ENCODE data around the gene ST14. TPM values are rescaled to one million over a fixed set of nuclear protein-coding genes. Genes with fewer than 3 reads are reported as not detected.
A peak's percentile ranks its signal among the peaks of the same experiment; 100 is the strongest.
"Not testable (repeated sequence)": the region's sequence is repeated elsewhere in the genome, so short reads cannot be mapped to it uniquely, and the experiment has no call there.

The ST14 gene
- total and polyA plus RNA-seq, 5 donors from 2014 or later, result 0.05 to 0.06 TPM; not detected in 3

DNA sequence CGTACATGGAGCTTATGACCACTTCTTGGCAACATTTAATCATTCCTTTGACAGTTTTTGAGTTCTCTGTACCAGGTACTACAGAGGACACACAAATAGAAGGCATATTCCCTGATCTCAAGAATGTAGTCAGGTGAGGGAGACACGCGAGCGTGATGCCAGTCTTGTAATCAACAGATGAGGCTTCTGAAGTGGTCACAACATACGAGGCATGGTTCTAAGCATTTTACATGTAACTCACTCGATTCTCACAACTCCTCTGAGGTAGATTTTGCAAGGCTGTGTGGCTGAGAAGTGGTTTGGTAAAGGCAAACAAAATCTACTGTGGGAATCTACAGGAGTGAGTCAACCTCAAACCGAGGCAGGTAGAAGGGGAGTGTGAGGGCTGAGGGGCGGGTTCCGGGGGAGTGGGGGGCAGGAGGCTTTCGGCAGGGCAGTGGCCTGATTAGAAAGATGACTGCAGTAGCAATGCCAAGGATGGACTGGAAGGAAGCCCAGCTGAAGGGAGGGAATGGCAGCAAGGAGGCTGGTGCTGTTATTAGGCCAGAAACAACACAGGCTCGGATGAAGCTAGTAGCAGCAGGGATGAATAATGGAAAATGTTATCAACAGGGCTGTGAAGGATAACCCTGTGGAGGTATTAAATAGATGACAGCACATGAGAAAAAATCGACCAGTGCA is 63.8 kb downstream of the ST14 start:
- peaks cover 3% of the 10 kb centered on the region for H3K36me3 Mint-ChIP-seq
- peak overlapping the region in 2 of 3 donors; percentile 5 to 9 for H3K27ac Mint-ChIP-seq
- Histone ChIP-seq H3K36me3 (ENCODE audit: control insufficient read depth, insufficient read depth, low read length) (no peaks in the 10 kb centered on the region), H3K27ac (ENCODE audit: insufficient read depth, low read length, poor library complexity, severe bottlenecking) (no peak overlapping the region), H3K4me3 (ENCODE audit: low read depth, low read length) (no peak overlapping the region), H3K9me3 (ENCODE audit: control insufficient read depth in 2 of 2, low read length in 2 of 2) (no peaks in the 10 kb centered on the region), H3K27me3 (ENCODE audit: control insufficient read depth, insufficient read depth, low read length) (no peaks in the 10 kb centered on the region), H3K4me1 (ENCODE audit: control insufficient read depth, insufficient read depth, low read length, poor library complexity, severe bottlenecking) (no peaks in the 10 kb centered on the region)
- no peaks in the 10 kb centered on the region for H3K9me3 Mint-ChIP-seq
- no peak overlapping the region for H3K4me3 Mint-ChIP-seq
- no peaks in the 10 kb centered on the region for H3K27me3 Mint-ChIP-seq
- DNase-seq, result no peak
- peaks cover 0 to 6% (median 3%) of the 10 kb centered on the region in 4 donors for H3K4me1 Mint-ChIP-seq
- ATAC-seq (ENCODE audit: low read depth in 2 of 2), result no peak

GRCh38 chr11:130227373-130227772 is 67.8 kb downstream of the ST14 start:
- H3K9me3 Mint-ChIP-seq, result no peaks in the 10 kb centered on the region
- ATAC-seq (ENCODE audit: low read depth in 2 of 2) (no peak), DNase-seq (no peak)
- H3K4me1 Mint-ChIP-seq, result peaks cover 0 to 12% (median 7%) of the 10 kb centered on the region in 4 donors
- Histone ChIP-seq H3K27me3 (ENCODE audit: control insufficient read depth, insufficient read depth, low read length) (no peaks in the 10 kb centered on the region), H3K4me1 (ENCODE audit: control insufficient read depth, insufficient read depth, low read length, poor library complexity, severe bottlenecking) (no peaks in the 10 kb centered on the region), H3K9me3 (ENCODE audit: control insufficient read depth in 2 of 2, low read length in 2 of 2) (no peaks in the 10 kb centered on the region), H3K36me3 (ENCODE audit: control insufficient read depth, insufficient read depth, low read length) (no peaks in the 10 kb centered on the region), H3K27ac (ENCODE audit: insufficient read depth, low read length, poor library complexity, severe bottlenecking) (no peak overlapping the region), H3K4me3 (ENCODE audit: low read depth, low read length) (no peak overlapping the region)
- peaks cover 6% of the 10 kb centered on the region for H3K36me3 Mint-ChIP-seq
- H3K27me3 Mint-ChIP-seq, result no peaks in the 10 kb centered on the region
- no peak overlapping the region for H3K4me3 Mint-ChIP-seq
- no peak overlapping the region for H3K27ac Mint-ChIP-seq

GRCh38 chr11:130233486-130233885 is 73.9 kb downstream of the ST14 start:
- not testable (repeated sequence) for H3K9me3 Mint-ChIP-seq; H3K4me3 Mint-ChIP-seq; H3K27ac Mint-ChIP-seq; H3K27ac ChIP-seq (ENCODE audit: insufficient read depth, low read length, poor library complexity, severe bottlenecking); H3K4me3 ChIP-seq (ENCODE audit: low read depth, low read length); H3K27me3 Mint-ChIP-seq; H3K9me3 ChIP-seq (ENCODE audit: control insufficient read depth in 2 of 2, low read length in 2 of 2); H3K27me3 ChIP-seq (ENCODE audit: control insufficient read depth, insufficient read depth, low read length); H3K4me1 ChIP-seq (ENCODE audit: control insufficient read depth, insufficient read depth, low read length, poor library complexity, severe bottlenecking); DNase-seq; ATAC-seq (ENCODE audit: low read depth in 2 of 2)
- H3K4me1 Mint-ChIP-seq, result peaks cover 0 to 13% (median 3%) of the 10 kb centered on the region in 4 donors
- peaks cover 20% of the 10 kb centered on the region for H3K36me3 Mint-ChIP-seq
- peaks cover 38% of the 10 kb centered on the region for H3K36me3 ChIP-seq (ENCODE audit: control insufficient read depth, insufficient read depth, low read length)

- H3K4me3 Mint-ChIP-seq, H3K9me3 Mint-ChIP-seq: not testable (repeated sequence)
- peaks cover 23% of the 10 kb centered on the region for H3K36me3 Mint-ChIP-seq
Observed at GRCh38 chr11:130233888-130234287, 74.3 kb downstream of the ST14 start.

DNA sequence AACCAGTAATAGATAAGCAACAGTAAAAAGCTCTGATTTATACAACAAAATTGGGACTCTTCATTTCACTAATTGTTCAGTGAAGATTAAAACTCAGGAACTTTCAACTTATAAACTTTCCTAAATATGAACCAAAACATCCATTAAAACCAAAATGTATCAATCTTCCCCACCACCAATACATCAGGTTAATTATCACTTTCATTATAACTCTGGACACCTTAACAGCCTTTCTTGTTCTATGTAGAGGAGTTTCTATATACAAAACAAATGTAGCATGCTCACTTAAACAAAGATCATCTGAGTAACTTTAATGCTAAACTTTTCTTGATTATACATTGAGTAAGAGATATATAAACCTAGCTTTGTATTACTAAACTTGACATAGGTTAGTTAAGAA is 74.7 kb downstream of the ST14 start:
- H3K36me3 ChIP-seq (ENCODE audit: control insufficient read depth, insufficient read depth, low read length), result peaks cover 46% of the 10 kb centered on the region
- no peak overlapping the region for H3K4me3 Mint-ChIP-seq
- peaks cover 0 to 18% (median 5%) of the 10 kb centered on the region in 4 donors for H3K4me1 Mint-ChIP-seq
- H3K27ac ChIP-seq (ENCODE audit: insufficient read depth, low read length, poor library complexity, severe bottlenecking), result no peak overlapping the region
- H3K27me3 Mint-ChIP-seq, result no peaks in the 10 kb centered on the region
- H3K36me3 Mint-ChIP-seq, result peaks cover 27% of the 10 kb centered on the region
- no peak for DNase-seq
- no peak overlapping the region for H3K4me3 ChIP-seq (ENCODE audit: low read depth, low read length)
- H3K4me1 ChIP-seq (ENCODE audit: control insufficient read depth, insufficient read depth, low read length, poor library complexity, severe bottlenecking), result no peaks in the 10 kb centered on the region
- H3K27ac Mint-ChIP-seq, result no peak overlapping the region
- no peaks in the 10 kb centered on the region for H3K9me3 ChIP-seq (ENCODE audit: control insufficient read depth in 2 of 2, low read length in 2 of 2)
- no peak for ATAC-seq (ENCODE audit: low read depth in 2 of 2)
- no peaks in the 10 kb centered on the region for H3K9me3 Mint-ChIP-seq
- H3K27me3 ChIP-seq (ENCODE audit: control insufficient read depth, insufficient read depth, low read length), result no peaks in the 10 kb centered on the region

More at GRCh38 chr11:130233888-130234287, 74.3 kb downstream of the ST14 start:
- H3K27ac Mint-ChIP-seq; ATAC-seq (ENCODE audit: low read depth in 2 of 2); H3K27ac ChIP-seq (ENCODE audit: insufficient read depth, low read length, poor library complexity, severe bottlenecking); DNase-seq; H3K9me3 ChIP-seq (ENCODE audit: control insufficient read depth in 2 of 2, low read length in 2 of 2); H3K27me3 ChIP-seq (ENCODE audit: control insufficient read depth, insufficient read depth, low read length); H3K4me3 ChIP-seq (ENCODE audit: low read depth, low read length); H3K4me1 ChIP-seq (ENCODE audit: control insufficient read depth, insufficient read depth, low read length, poor library complexity, severe bottlenecking); H3K27me3 Mint-ChIP-seq: not testable (repeated sequence)
- peaks cover 0 to 17% (median 4%) of the 10 kb centered on the region in 4 donors for H3K4me1 Mint-ChIP-seq
- peaks cover 42% of the 10 kb centered on the region for H3K36me3 ChIP-seq (ENCODE audit: control insufficient read depth, insufficient read depth, low read length)

GRCh38 chr11:130237282-130238006 is 77.9 kb downstream of the ST14 start:
- ATAC-seq (ENCODE audit: low read depth in 2 of 2), result no peak
- no peaks in the 10 kb centered on the region for H3K9me3 Mint-ChIP-seq
- H3K4me3 Mint-ChIP-seq, result no peak overlapping the region
- peaks cover 0 to 16% (median 8%) of the 10 kb centered on the region in 4 donors for H3K4me1 Mint-ChIP-seq
- no peak overlapping the region for H3K4me3 ChIP-seq (ENCODE audit: low read depth, low read length)
- H3K27ac ChIP-seq (ENCODE audit: insufficient read depth, low read length, poor library complexity, severe bottlenecking), result no peak overlapping the region
- peak overlapping the region in 1 of 3 donors; percentile 84 for H3K27ac Mint-ChIP-seq
- H3K36me3 Mint-ChIP-seq, result peaks cover 27% of the 10 kb centered on the region
- H3K36me3 ChIP-seq (ENCODE audit: control insufficient read depth, insufficient read depth, low read length), result peaks cover 50% of the 10 kb centered on the region
- no peaks in the 10 kb centered on the region for H3K9me3 ChIP-seq (ENCODE audit: control insufficient read depth in 2 of 2, low read length in 2 of 2)
- H3K27me3 ChIP-seq (ENCODE audit: control insufficient read depth, insufficient read depth, low read length), result no peaks in the 10 kb centered on the region
- no peak for DNase-seq
- H3K4me1 ChIP-seq (ENCODE audit: control insufficient read depth, insufficient read depth, low read length, poor library complexity, severe bottlenecking), result no peaks in the 10 kb centered on the region
- no peaks in the 10 kb centered on the region for H3K27me3 Mint-ChIP-seq

DNA sequence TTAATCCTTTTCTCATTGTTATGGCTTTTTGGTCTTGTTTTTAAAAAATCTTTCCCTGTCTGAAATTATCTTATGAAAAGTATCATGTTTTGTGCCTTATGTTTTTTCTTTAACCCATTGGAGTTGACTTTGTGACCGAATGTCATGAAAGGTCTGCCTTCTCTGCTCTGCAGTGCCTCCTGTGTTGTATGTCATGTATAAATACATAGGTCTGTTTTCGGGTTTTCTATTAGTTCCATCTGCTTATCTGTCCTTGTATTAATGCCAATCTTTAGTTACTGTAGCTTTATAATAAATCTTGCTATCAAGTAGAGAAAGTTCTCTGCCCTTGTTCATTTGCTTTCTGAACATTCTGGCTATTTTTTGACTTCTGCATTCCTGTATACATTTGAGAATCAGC is 82.1 kb downstream of the ST14 start:
- H3K36me3 Mint-ChIP-seq, result peaks cover 18% of the 10 kb centered on the region
- Histone ChIP-seq H3K4me3 (ENCODE audit: low read depth, low read length) (no peak overlapping the region), H3K4me1 (ENCODE audit: control insufficient read depth, insufficient read depth, low read length, poor library complexity, severe bottlenecking) (peaks cover 8% of the 10 kb centered on the region), H3K36me3 (ENCODE audit: control insufficient read depth, insufficient read depth, low read length) (peaks cover 28% of the 10 kb centered on the region), H3K27ac (ENCODE audit: insufficient read depth, low read length, poor library complexity, severe bottlenecking) (no peak overlapping the region), H3K27me3 (ENCODE audit: control insufficient read depth, insufficient read depth, low read length) (no peaks in the 10 kb centered on the region), H3K9me3 (ENCODE audit: control insufficient read depth in 2 of 2, low read length in 2 of 2) (no peaks in the 10 kb centered on the region)
- peak overlapping the region in 1 of 3 donors; percentile 5 for H3K27ac Mint-ChIP-seq
- H3K4me3 Mint-ChIP-seq, result no peak overlapping the region
- DNase-seq, result no peak
- H3K4me1 Mint-ChIP-seq, result peaks cover 21 to 46% (median 30%) of the 10 kb centered on the region in 4 donors
- no peak for ATAC-seq (ENCODE audit: low read depth in 2 of 2)
- no peaks in the 10 kb centered on the region for H3K27me3 Mint-ChIP-seq
- H3K9me3 Mint-ChIP-seq, result no peaks in the 10 kb centered on the region
